ENCODE results near the gene ZNF69.

- no peak for TF ChIP-seq POLR2A (IDR thresholded peaks at IDR 0.05)
- TF ChIP-seq CTCF (IDR thresholded peaks at IDR 0.05), result no peak
- TF ChIP-seq EP300 (IDR thresholded peaks at IDR 0.05), result no peak
These were observed 43.9 kb downstream of the ZNF69 start for GRCh38 chr19:11931513-11931912.
